Fibroblast of the aortic adventitia (primary cell): ENCODE data around the gene MEIS1. TPM values are rescaled to one million over a fixed set of nuclear protein-coding genes. Genes with fewer than 3 reads are reported as not detected.

Source experiments
- DNase-seq: peaks from one replicate; pipeline ENCODE4 v3.0.0-alpha.2; 2010; ENCODE audit warnings: low read depth
- H3K4me3 ChIP-seq: 2 replicates; pipeline ENCODE4 v1.5.1; 2011; ENCODE audit warnings: low read depth, mild to moderate bottlenecking, control low read depth, low read length, moderate library complexity
- CTCF ChIP-seq: IDR thresholded peaks from 2 replicates; pipeline ENCODE4 v1.5.1; 2011; ENCODE audit warnings: mild to moderate bottlenecking, low read length, control low read depth, inconsistent platforms; ENCODE audit not compliant: insufficient read depth
- total RNA-seq: library from RNA; depleted of rRNA; stranded (reverse); fragments of >200 nt; gene quantifications from 2 replicates; pipeline ENCODE4 v1.2.3, GENCODE V29; 2012; ENCODE audit warnings: low replicate concordance

The MEIS1 gene
- total RNA-seq, 1 donor = 78.2 TPM

GRCh38 chr2:66578687-66579106 lies 143.8 kb downstream of the MEIS1 start:
- peak; percentile 52 for DNase-seq
- H3K4me3 ChIP-seq = peak overlapping the region; percentile 59
- no peak for TF ChIP-seq CTCF

- no peak overlapping the region for H3K4me3 ChIP-seq
- DNase-seq = peak; percentile 59
- TF ChIP-seq CTCF = no peak
Observed at GRCh38 chr2:66579186-66580126, 144.5 kb downstream of the MEIS1 start.

GRCh38 chr2:66580166-66581049 lies 145.5 kb downstream of the MEIS1 start:
- no peak for TF ChIP-seq CTCF
- H3K4me3 ChIP-seq = peak overlapping the region; percentile 64
- DNase-seq = peak; percentile 59

GRCh38 chr2:66581339-66582103 lies 146.6 kb downstream of the MEIS1 start:
- no peak for TF ChIP-seq CTCF
- peak overlapping the region; percentile 64 for H3K4me3 ChIP-seq
- DNase-seq = peak; percentile 64

GRCh38 chr2:66582104-66582986 lies 147.4 kb downstream of the MEIS1 start:
- peak overlapping the region; percentile 64 for H3K4me3 ChIP-seq
- peak; percentile 56 for DNase-seq
- TF ChIP-seq CTCF = no peak
